CD8-positive, alpha-beta memory T cell (primary cell): Measurements from ENCODE around the gene TMEM179B. TPM values are rescaled to one million over a fixed set of nuclear protein-coding genes. Genes with fewer than 3 reads are reported as not detected.

Source experiments
- CTCF ChIA-PET: fragments of 350-600 bp; sonication (Branson Sonifier 250); formaldehyde crosslinking; loops from one replicate; lab custom pipeline; 2021; ENCODE audit warnings: antibody characterized with exemption; lab: Charles Lee
- POLR2A ChIA-PET: fragments of 350-600 bp; sonication (Branson Sonifier 250); formaldehyde crosslinking; loops from one replicate; lab custom pipeline; 2021; ENCODE audit warnings: antibody characterized with exemption; lab: Charles Lee
- DNase-seq, 5 donors: peaks; one replicate each; pipeline versions ENCODE4 v3.0.0 to v3.0.0-alpha.2; 2020 to 2022; ENCODE audit warnings: mixed read lengths in 1 of 5
- H3K27ac ChIP-seq: one replicate; pipeline ENCODE4 v1.7.0; 2013; ENCODE audit warnings: low read depth, mild to moderate bottlenecking, low read length, moderate library complexity
- H3K27me3 ChIP-seq: 2 replicates; pipeline ENCODE4 v1.7.0; 2013; ENCODE audit warnings: low read length, mild to moderate bottlenecking; ENCODE audit not compliant: insufficient read depth, poor library complexity, severe bottlenecking
- H3K36me3 ChIP-seq: 2 replicates; pipeline ENCODE4 v1.7.0; 2013; ENCODE audit warnings: mild to moderate bottlenecking, low read length, moderate library complexity; ENCODE audit not compliant: insufficient read depth
- H3K4me1 ChIP-seq: 2 replicates; pipeline ENCODE4 v1.7.0; 2013; ENCODE audit warnings: mild to moderate bottlenecking, low read length, moderate library complexity; ENCODE audit not compliant: insufficient read depth
- H3K4me3 ChIP-seq: 2 replicates; pipeline ENCODE4 v1.7.0; 2013; ENCODE audit warnings: mild to moderate bottlenecking, low read length
- H3K9me3 ChIP-seq: 2 replicates; pipeline ENCODE4 v1.7.0; 2013; ENCODE audit warnings: mild to moderate bottlenecking, low read length
- H3K27ac Mint-ChIP-seq, 8 donors: one replicate each; pipeline ENCODE4 v1.8.0; 2020 to 2021; ENCODE audit warnings: mixed read lengths in 8 of 8, mild to moderate bottlenecking in 6 of 8, inconsistent platforms in 3 of 8, moderate library complexity in 3 of 8
- H3K27me3 Mint-ChIP-seq, 2 donors: one replicate each; pipeline ENCODE4 v1.8.0; 2020 to 2021; ENCODE audit warnings: mixed read lengths in 2 of 2, mild to moderate bottlenecking in 1 of 2, moderate library complexity in 1 of 2
- H3K36me3 Mint-ChIP-seq, 3 donors: one replicate each; pipeline ENCODE4 v1.8.0; 2020 to 2021; ENCODE audit warnings: mixed read lengths in 3 of 3, inconsistent platforms in 1 of 3, mild to moderate bottlenecking in 1 of 3
- H3K4me1 Mint-ChIP-seq, 3 donors: one replicate each; pipeline ENCODE4 v1.8.0; 2020 to 2021; ENCODE audit warnings: mixed read lengths in 3 of 3, inconsistent platforms in 1 of 3, mild to moderate bottlenecking in 1 of 3
- H3K4me3 Mint-ChIP-seq, 7 donors: one replicate each; pipeline ENCODE4 v1.8.0; 2020 to 2021; ENCODE audit warnings: mixed read lengths in 7 of 7, mild to moderate bottlenecking in 6 of 7, moderate library complexity in 4 of 7, inconsistent platforms in 2 of 7
- H3K9me3 Mint-ChIP-seq, 5 donors: one replicate each; pipeline ENCODE4 v1.8.0; 2020 to 2022; ENCODE audit warnings: mixed read lengths in 5 of 5, mild to moderate bottlenecking in 3 of 5, moderate library complexity in 2 of 5, inconsistent platforms in 1 of 5
- polyA plus RNA-seq: library from polyadenylated mRNA; unstranded; fragments of 300-500 nt; fragmentation: Illumina TruSeq; gene quantifications from one replicate; pipeline ENCODE4 v1.2.3, GENCODE V29; 2021
- total RNA-seq, 2 experiments: library from RNA; stranded (reverse); gene quantifications; one replicate each; pipeline ENCODE4 v1.2.3, GENCODE V29; 2021

Gene TMEM179B
- total and polyA plus RNA-seq, 3 experiments from 2014 or later: 46.4 to 135 (median 49.2) TPM

DNA sequence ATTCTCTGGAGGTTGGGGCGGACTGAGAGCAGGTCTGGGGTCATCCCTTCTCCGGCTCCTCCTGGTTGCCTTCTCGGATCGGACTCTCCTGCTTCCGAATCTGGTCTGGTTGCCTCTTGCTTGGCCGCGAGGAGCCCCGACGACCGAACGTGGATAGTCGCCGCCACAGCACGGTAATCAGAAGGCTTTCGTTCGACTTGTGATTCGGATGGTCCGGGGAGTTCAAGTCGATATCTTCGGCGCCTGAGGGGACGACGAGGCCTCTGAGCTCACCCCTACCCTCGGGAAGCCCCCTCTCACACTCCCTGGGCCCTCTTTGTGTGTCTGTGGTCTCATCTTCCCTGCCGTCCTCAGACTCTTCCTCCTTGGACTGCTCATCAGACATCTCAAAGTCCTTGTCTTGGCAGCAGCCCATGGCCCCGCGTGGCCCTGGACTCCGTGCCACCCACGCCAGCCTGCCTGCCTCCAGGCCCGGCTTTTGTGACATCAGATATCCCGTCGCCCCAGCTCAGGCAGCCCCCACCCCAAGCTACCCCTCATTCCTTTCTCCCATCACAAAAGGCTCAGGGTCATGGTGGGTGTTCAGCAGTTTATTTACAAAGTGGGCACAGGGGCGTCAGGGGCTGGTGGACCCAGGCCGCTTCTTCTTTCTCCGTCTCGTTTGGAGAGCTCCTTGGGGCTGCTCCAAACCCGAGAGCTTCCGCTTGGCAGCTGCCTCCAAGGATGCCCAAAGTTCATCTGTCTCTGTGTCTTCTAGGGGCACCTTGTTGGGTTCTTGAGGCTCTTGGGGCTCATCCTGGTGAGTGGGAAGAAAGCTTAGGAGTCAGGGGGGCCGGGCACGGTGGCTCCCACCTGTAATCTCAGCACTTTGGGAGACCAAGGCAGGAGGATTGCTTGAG is 45.4 kb downstream of the TMEM179B start, which contains the start of gene TEX54:
TSS of gene TEX54 (minus strand) at position 506 of the 899 bp plus-strand sequence.
- CTCF ChIA-PET: interaction anchor here (1.5 to 1.6 kb wide), 5 partner anchors 9 to 62 kb away, joined by 3 to 5 read pairs (median 4); partner anchors contain the start of genes SLC3A2 and TAF6L
- Histone ChIP-seq H3K36me3 (peaks cover 27% of the 10 kb centered on the region), H3K27ac (peak within 1 kb of the TSS; percentile 98), H3K4me1 (peaks cover 30% of the 10 kb centered on the region), H3K9me3 (no peaks in the 10 kb centered on the region), H3K27me3 (no peaks in the 10 kb centered on the region), H3K4me3 (peak within 1 kb of the TSS; percentile 96)
- H3K27me3 Mint-ChIP-seq: no peaks in the 10 kb centered on the region
- H3K27ac Mint-ChIP-seq: peak within 1 kb of the TSS; percentile 96 to 100 (median 98)
- H3K4me3 Mint-ChIP-seq: peak within 1 kb of the TSS; percentile 93 to 100 (median 97)
- peaks cover 22 to 51% (median 37%) of the 10 kb centered on the region in 3 donors for H3K4me1 Mint-ChIP-seq
- POLR2A ChIA-PET: interaction anchor here (0.9 to 2.9 kb wide), 13 partner anchors 9 to 105 kb away, joined by 3 to 68 read pairs (median 8); partner anchors contain the start of genes HNRNPUL2, NXF1, POLR2G and SLC3A2
- H3K36me3 Mint-ChIP-seq: peaks cover 0 to 70% (median 8%) of the 10 kb centered on the region in 3 donors
- no peaks in the 10 kb centered on the region for H3K9me3 Mint-ChIP-seq
- peak in 1 of 5 donors; percentile 13 for DNase-seq

- H3K4me3 Mint-ChIP-seq: peak overlapping the region in 2 of 7 donors; percentile 15 to 69
- no peaks in the 10 kb centered on the region for H3K9me3 Mint-ChIP-seq
- DNase-seq: no peak
- no peak overlapping the region for H3K4me3 ChIP-seq
- CTCF ChIA-PET: interaction anchor here (4.1 kb wide), 1 partner anchor 48 kb away, joined by 18 read pairs; the partner anchor contains the start of gene TMEM179B
- H3K4me1 Mint-ChIP-seq: peaks cover 32 to 55% (median 42%) of the 10 kb centered on the region in 3 donors
- peak overlapping the region in 5 of 8 donors; percentile 8 to 77 (median 36) for H3K27ac Mint-ChIP-seq
- H3K27me3 Mint-ChIP-seq: peaks cover 0 to 1% of the 10 kb centered on the region in 2 donors
- H3K27ac ChIP-seq: no peak overlapping the region
- H3K4me1 ChIP-seq: peaks cover 33% of the 10 kb centered on the region
- H3K36me3 Mint-ChIP-seq: peaks cover 0 to 68% (median 6%) of the 10 kb centered on the region in 3 donors
- POLR2A ChIA-PET: interaction anchor here (0.5 to 0.8 kb wide), 2 partner anchors 55 to 244 kb away, joined by 3 to 4 read pairs; partner anchors contain the start of gene TUT1
- no peaks in the 10 kb centered on the region for H3K9me3 ChIP-seq
- H3K36me3 ChIP-seq: peaks cover 22% of the 10 kb centered on the region
- no peaks in the 10 kb centered on the region for H3K27me3 ChIP-seq
Measured at GRCh38 chr11:62835336-62835735, 48.1 kb downstream of the TMEM179B start.

GRCh38 chr11:62839050-62839945 is 52.1 kb downstream of the TMEM179B start, which contains the start of gene WDR74:
TSS of gene WDR74 (minus strand) at chr11:62839590. CDS start at chr11:62839570, 20 bp downstream.
- H3K27me3 ChIP-seq: no peaks in the 10 kb centered on the region
- H3K4me3 ChIP-seq: peak within 1 kb of the TSS; percentile 90
- no peak within 1 kb of the TSS for H3K27ac Mint-ChIP-seq
- peaks cover 23% of the 10 kb centered on the region for H3K4me1 ChIP-seq
- H3K9me3 Mint-ChIP-seq: no peaks in the 10 kb centered on the region
- H3K36me3 ChIP-seq: peaks cover 22% of the 10 kb centered on the region
- POLR2A ChIA-PET: interaction anchor here (0.6 to 5.0 kb wide), 17 partner anchors 7 to 248 kb away, joined by 3 to 215 read pairs (median 7); partner anchors contain the start of genes HNRNPUL2, NXF1, POLR2G and SLC3A2
- peaks cover 0 to 43% (median 6%) of the 10 kb centered on the region in 3 donors for H3K36me3 Mint-ChIP-seq
- H3K4me3 Mint-ChIP-seq: no peak within 1 kb of the TSS
- CTCF ChIA-PET: interaction anchor here (1.9 to 3.2 kb wide), 4 partner anchors 16 to 86 kb away, joined by 4 to 30 read pairs (median 19); partner anchors contain the start of genes SLC3A2, TMEM179B and ZBTB3
- H3K9me3 ChIP-seq: no peaks in the 10 kb centered on the region
- peak; percentile 84 to 95 (median 91) for DNase-seq
- peaks cover 24 to 35% (median 32%) of the 10 kb centered on the region in 3 donors for H3K4me1 Mint-ChIP-seq
- H3K27ac ChIP-seq: peak within 1 kb of the TSS; percentile 98
- peaks cover 0 to 1% of the 10 kb centered on the region in 2 donors for H3K27me3 Mint-ChIP-seq

Other genes starting within 250 kb of the TMEM179B start
Only the 30 nearest of the 31 such genes appear.
- gene EEF1G, start 213.5 kb upstream of the TMEM179B start, total RNA-seq: 1,000 to 10,000 TPM; 1,800 to 1,846 TPM
- 1,157 TPM for gene EEF1G, start 213.5 kb upstream of the TMEM179B start, polyA plus RNA-seq
- 10 to 100 TPM; 30.8 to 32.7 TPM for gene TUT1, start 195.9 kb upstream of the TMEM179B start, total RNA-seq
- 13.7 TPM for gene TUT1, start 195.9 kb upstream of the TMEM179B start, polyA plus RNA-seq
- gene MTA2, start 185.5 kb upstream of the TMEM179B start, total RNA-seq: 100 to 1,000 TPM; 248 to 263 TPM
- gene MTA2, start 185.5 kb upstream of the TMEM179B start, polyA plus RNA-seq: 37.4 TPM
- gene EML3, start 174.6 kb upstream of the TMEM179B start, total RNA-seq: 100 to 1,000 TPM; 133 to 134 TPM
- 22.9 TPM for gene EML3, start 174.6 kb upstream of the TMEM179B start, polyA plus RNA-seq
- 1 to 10 TPM; 4.9 to 5.3 TPM for gene ROM1, start 174.1 kb upstream of the TMEM179B start, total RNA-seq
- gene ROM1, start 174.1 kb upstream of the TMEM179B start, polyA plus RNA-seq: 1.7 TPM
- gene B3GAT3, start 165.4 kb upstream of the TMEM179B start, total RNA-seq: 10 to 100 TPM; 67.4 to 68.2 TPM
- 48.9 TPM for gene B3GAT3, start 165.4 kb upstream of the TMEM179B start, polyA plus RNA-seq
- gene GANAB, start 140.8 kb upstream of the TMEM179B start, total RNA-seq: 100 to 1,000 TPM; 213 to 219 TPM
- 164 TPM for gene GANAB, start 140.8 kb upstream of the TMEM179B start, polyA plus RNA-seq
- 10 to 100 TPM; 41.3 to 45.9 TPM for gene INTS5, start 134.1 kb upstream of the TMEM179B start, total RNA-seq
- gene INTS5, start 134.1 kb upstream of the TMEM179B start, polyA plus RNA-seq: 45.2 TPM
- gene C11orf98, start 122.2 kb upstream of the TMEM179B start, total RNA-seq: 100 to 1,000 TPM; 178 to 182 TPM
- 118 TPM for gene C11orf98, start 122.2 kb upstream of the TMEM179B start, polyA plus RNA-seq
- 10 to 100 TPM; 43.1 to 48.3 TPM for gene CSKMT, start 122.1 kb upstream of the TMEM179B start, total RNA-seq
- gene CSKMT, start 122.1 kb upstream of the TMEM179B start, polyA plus RNA-seq: 3.6 TPM
- 1 to 10 TPM; 7.1 to 7.5 TPM for gene UQCC3, start 115.7 kb upstream of the TMEM179B start, total RNA-seq
- gene UQCC3, start 115.7 kb upstream of the TMEM179B start, polyA plus RNA-seq: 11.2 TPM
- gene LBHD1, start 115.1 kb upstream of the TMEM179B start, total RNA-seq: 10 to 100 TPM; 22.6 to 22.9 TPM
- gene LBHD1, start 115.1 kb upstream of the TMEM179B start, polyA plus RNA-seq: 7.6 TPM
- 100 to 1,000 TPM; 142 to 143 TPM for gene UBXN1, start 108.3 kb upstream of the TMEM179B start, total RNA-seq
- 164 TPM for gene UBXN1, start 108.3 kb upstream of the TMEM179B start, polyA plus RNA-seq
- under 1 TPM; 0.11 to 0.22 TPM for gene LRRN4CL, start 97.9 kb upstream of the TMEM179B start, total RNA-seq
- gene LRRN4CL, start 97.9 kb upstream of the TMEM179B start, polyA plus RNA-seq: not detected
- gene BSCL2, start 80.0 kb upstream of the TMEM179B start, total RNA-seq: 10 to 100 TPM; 32.9 to 33.3 TPM
- gene BSCL2, start 80.0 kb upstream of the TMEM179B start, polyA plus RNA-seq: 48.8 TPM
- not detected for gene GNG3, start 79.7 kb upstream of the TMEM179B start, total RNA-seq
- gene GNG3, start 79.7 kb upstream of the TMEM179B start, polyA plus RNA-seq: 0.36 TPM
- 10 to 100 TPM; 58.7 to 64.3 TPM for gene HNRNPUL2, start 59.9 kb upstream of the TMEM179B start, total RNA-seq
- 3.3 TPM for gene HNRNPUL2, start 59.9 kb upstream of the TMEM179B start, polyA plus RNA-seq
- 10 to 100 TPM; 36.7 to 37.2 TPM for gene TTC9C, start 58.9 kb upstream of the TMEM179B start, total RNA-seq
- 22.2 TPM for gene TTC9C, start 58.9 kb upstream of the TMEM179B start, polyA plus RNA-seq
- 10 to 100 TPM in 1 of 2 experiments, 1 to 10 TPM in 1; 9.4 to 11.6 TPM for gene ZBTB3, start 33.2 kb upstream of the TMEM179B start, total RNA-seq
- 3.5 TPM for gene ZBTB3, start 33.2 kb upstream of the TMEM179B start, polyA plus RNA-seq
- 100 to 1,000 TPM; 151 to 160 TPM for gene POLR2G, start 25.8 kb upstream of the TMEM179B start, total RNA-seq
- 272 TPM for gene POLR2G, start 25.8 kb upstream of the TMEM179B start, polyA plus RNA-seq
- gene TAF6L, start 16.0 kb upstream of the TMEM179B start, total RNA-seq: 10 to 100 TPM; 21.8 to 24.1 TPM
- 9.6 TPM for gene TAF6L, start 16.0 kb upstream of the TMEM179B start, polyA plus RNA-seq
- 10 to 100 TPM; 13.0 to 14.6 TPM for gene TMEM223, start 4.6 kb downstream of the TMEM179B start, total RNA-seq
- gene TMEM223, start 4.6 kb downstream of the TMEM179B start, polyA plus RNA-seq: 56.0 TPM
- 100 to 1,000 TPM; 112 to 126 TPM for gene NXF1, start 18.0 kb downstream of the TMEM179B start, total RNA-seq
- gene NXF1, start 18.0 kb downstream of the TMEM179B start, polyA plus RNA-seq: 81.2 TPM
- 10 to 100 TPM; 34.7 to 35.3 TPM for gene STX5, start 44.6 kb downstream of the TMEM179B start, total RNA-seq
- gene STX5, start 44.6 kb downstream of the TMEM179B start, polyA plus RNA-seq: 37.2 TPM
- gene TEX54, start 45.4 kb downstream of the TMEM179B start, total RNA-seq: under 1 TPM in 1 of 2 experiments, not detected in 1; 0.50 TPM
- 0.66 TPM for gene TEX54, start 45.4 kb downstream of the TMEM179B start, polyA plus RNA-seq
- 100 to 1,000 TPM; 124 to 131 TPM for gene WDR74, start 52.2 kb downstream of the TMEM179B start, total RNA-seq
- gene WDR74, start 52.2 kb downstream of the TMEM179B start, polyA plus RNA-seq: 42.4 TPM
- 100 to 1,000 TPM; 426 to 430 TPM for gene SLC3A2, start 93.5 kb downstream of the TMEM179B start, total RNA-seq
- gene SLC3A2, start 93.5 kb downstream of the TMEM179B start, polyA plus RNA-seq: 180 TPM
- not detected for gene CHRM1, start 134.0 kb downstream of the TMEM179B start, total RNA-seq
- gene CHRM1, start 134.0 kb downstream of the TMEM179B start, polyA plus RNA-seq: not detected
- not detected for gene SLC22A6, start 197.6 kb downstream of the TMEM179B start, total RNA-seq
- not detected for gene SLC22A6, start 197.6 kb downstream of the TMEM179B start, polyA plus RNA-seq
- gene SLC22A8, start 228.4 kb downstream of the TMEM179B start, total RNA-seq: not detected
- not detected for gene SLC22A8, start 228.4 kb downstream of the TMEM179B start, polyA plus RNA-seq